Upper lobe of left lung (tissue), 6 donors: ENCODE data around the gene NEU4. TPM values are rescaled to one million over a fixed set of nuclear protein-coding genes. Genes with fewer than 3 reads are reported as not detected.
A peak's percentile ranks its signal among the peaks of the same experiment; 100 is the strongest.

Experiments used
- ATAC-seq, 2 donors: fragments of 200-7000 bp; cut with Tn5 transposase; one replicate each; pipeline ENCODE4 v1.9.1; 2022; ENCODE audit warnings: mild to moderate bottlenecking in 2 of 2, moderate library complexity in 2 of 2; ENCODE audit not compliant: low FRiP score in 2 of 2
- DNase-seq, 2 donors: peaks; one replicate each; pipeline ENCODE4 v3.0.0-alpha.2; 2019 to 2020
- H3K27ac ChIP-seq, 4 donors: fragments of 200-600 bp; sonication (generic); one replicate each; pipeline ENCODE4 v1.5.1; 2016 to 2019
- H3K27me3 ChIP-seq, 4 donors: fragments of 200-600 bp; sonication (generic); one replicate each; pipeline ENCODE4 v1.5.1; 2017 to 2019
- H3K36me3 ChIP-seq, 4 donors: fragments of 200-600 bp; sonication (generic); one replicate each; pipeline ENCODE4 v1.5.1; 2016 to 2019
- H3K4me1 ChIP-seq, 4 donors: fragments of 200-600 bp; sonication (generic); one replicate each; pipeline ENCODE4 v1.5.1; 2018 to 2019
- H3K4me3 ChIP-seq, 4 donors: fragments of 200-600 bp; sonication (generic); one replicate each; pipeline ENCODE4 v1.5.1; 2017 to 2019; ENCODE audit warnings: mild to moderate bottlenecking in 2 of 4, moderate library complexity in 1 of 4
- H3K9me3 ChIP-seq, 4 donors: fragments of 200-600 bp; sonication (generic); one replicate each; pipeline ENCODE4 v1.5.1; 2018 to 2019
- CTCF ChIP-seq, 6 experiments: fragments of 450-650 bp in 4 of 6; fragments of 200-600 bp in 2 of 6; sonication (generic) in 2 of 6; IDR thresholded peaks; one replicate each; pipeline ENCODE4 v1.5.1; 2016 to 2019; ENCODE audit warnings: antibody characterized with exemption in 6 of 6
- EP300 ChIP-seq, 4 donors: sonication (generic); formaldehyde crosslinking; IDR thresholded peaks; one replicate each; pipeline ENCODE4 v1.5.1; 2017; ENCODE audit warnings: antibody characterized with exemption in 4 of 4, control low read depth in 2 of 4
- POLR2A ChIP-seq, 4 donors: fragments of 450-650 bp; IDR thresholded peaks; one replicate each; pipeline ENCODE4 v1.5.1; 2016 to 2017; ENCODE audit warnings: antibody characterized with exemption in 4 of 4, mild to moderate bottlenecking in 2 of 4
- POLR2AphosphoS5 ChIP-seq, 2 donors: sonication (generic); formaldehyde crosslinking; IDR thresholded peaks; one replicate each; pipeline ENCODE4 v1.5.1; 2017; ENCODE audit warnings: antibody characterized with exemption in 2 of 2
- WGBS, 2 donors: methylation state at CpG; one replicate each; pipeline ENCODE4 v1.1.5; 2017 to 2018; 5-methylcytosine and 5-hydroxymethylcytosine counted together
- total RNA-seq, 6 donors: library from RNA; depleted of rRNA in 4 of 6; stranded (reverse); fragments of >200 nt in 4 of 6; gene quantifications; one replicate each; pipeline versions ENCODE4 v1.1.0 to v1.2.1, GENCODE V29; 2016 to 2021
- donor health status: DM: no; HTN: no; CAD: no; lungs with moderate emphysema.
- donor health status: DM: no; HTN: yes; CAD: no; lungs with severe emphysema.

NEU4 gene
- total RNA-seq, 6 donors from 2014 or later = 2.9 TPM; not detected in 5

- ATAC-seq = no peak
- no peaks in the 10 kb centered on the region for H3K36me3 ChIP-seq
- TF ChIP-seq POLR2A (IDR thresholded peaks at IDR 0.05) = no peak
- TF ChIP-seq CTCF (IDR thresholded peaks at IDR 0.05) = no peak
- no peak for TF ChIP-seq EP300 (IDR thresholded peaks at IDR 0.05)
- no peak for TF ChIP-seq POLR2AphosphoS5 (IDR thresholded peaks at IDR 0.05)
- WGBS, 2 donors = 90 to 92% methylated on average over 19 to 30 of the region's 39 CpGs
- no peaks in the 10 kb centered on the region for H3K9me3 ChIP-seq
- H3K4me3 ChIP-seq = no peak overlapping the region
- H3K27me3 ChIP-seq = peaks cover 0 to 5% (median 0%) of the 10 kb centered on the region in 4 donors
- peak in 1 of 2 donors; percentile 78 for DNase-seq
- H3K4me1 ChIP-seq = peaks cover 8 to 13% (median 9%) of the 10 kb centered on the region in 4 donors
- no peak overlapping the region for H3K27ac ChIP-seq
Observed at GRCh38 chr2:241848761-241849615, 40.0 kb downstream of the NEU4 start.

GRCh38 chr2:241849616-241850543 is 40.9 kb downstream of the NEU4 start:
- ATAC-seq (no peak), DNase-seq (peak; percentile 18 to 66)
- 86 to 87% methylated on average over 10 to 16 of the region's 16 CpGs for WGBS, 2 donors
- no peak for TF ChIP-seq CTCF (IDR thresholded peaks at IDR 0.05)
- no peak for TF ChIP-seq POLR2A (IDR thresholded peaks at IDR 0.05)
- TF ChIP-seq POLR2AphosphoS5 (IDR thresholded peaks at IDR 0.05) = no peak
- Histone ChIP-seq H3K36me3 (no peaks in the 10 kb centered on the region), H3K27ac (no peak overlapping the region), H3K4me1 (peaks cover 1 to 4% (median 2%) of the 10 kb centered on the region in 4 donors), H3K9me3 (no peaks in the 10 kb centered on the region), H3K27me3 (peaks cover 0 to 3% (median 0%) of the 10 kb centered on the region in 4 donors), H3K4me3 (no peak overlapping the region)

- H3K9me3 ChIP-seq = no peaks in the 10 kb centered on the region
- no peak overlapping the region for H3K4me3 ChIP-seq
- no peaks in the 10 kb centered on the region for H3K27me3 ChIP-seq
- TF ChIP-seq CTCF (IDR thresholded peaks at IDR 0.05) (no peak), EP300 (IDR thresholded peaks at IDR 0.05) (no peak), POLR2AphosphoS5 (IDR thresholded peaks at IDR 0.05) (no peak), POLR2A (IDR thresholded peaks at IDR 0.05) (no peak)
- WGBS, 2 donors = 93 to 96% methylated on average over 11 to 26 of the region's 27 CpGs
- no peaks in the 10 kb centered on the region for H3K4me1 ChIP-seq
- H3K36me3 ChIP-seq = no peaks in the 10 kb centered on the region
- DNase-seq (peak in 1 of 2 donors; percentile 62), ATAC-seq (no peak)
- H3K27ac ChIP-seq = no peak overlapping the region
Observed at GRCh38 chr2:241850544-241851324, 41.7 kb downstream of the NEU4 start.

GRCh38 chr2:241851325-241852115 is 42.5 kb downstream of the NEU4 start:
- Histone ChIP-seq H3K4me1 (no peaks in the 10 kb centered on the region), H3K36me3 (no peaks in the 10 kb centered on the region), H3K27ac (no peak overlapping the region), H3K4me3 (no peak overlapping the region), H3K9me3 (no peaks in the 10 kb centered on the region), H3K27me3 (no peaks in the 10 kb centered on the region)
- 89 to 100% methylated on average over 3 to 24 of the region's 26 CpGs for WGBS, 2 donors
- peak in 1 of 2 donors; percentile 75 for DNase-seq
- no peak for TF ChIP-seq POLR2AphosphoS5 (IDR thresholded peaks at IDR 0.05)
- TF ChIP-seq EP300 (IDR thresholded peaks at IDR 0.05) = no peak
- no peak for TF ChIP-seq POLR2A (IDR thresholded peaks at IDR 0.05)
- TF ChIP-seq CTCF (IDR thresholded peaks at IDR 0.05) = no peak
- ATAC-seq = no peak
